AG10803 (cell line): Measurements from ENCODE around the gene KIFC3.

Experiments
- DNase-seq: peaks from one replicate; pipeline ENCODE4 v3.0.0; 2010; ENCODE audit warnings: low read depth
- H3K4me3 ChIP-seq: 2 replicates; pipeline ENCODE4 v1.5.1; 2011; ENCODE audit warnings: mild to moderate bottlenecking, low read length, control low read depth
- CTCF ChIP-seq: conservative IDR thresholded peaks from 2 replicates; pipeline ENCODE4 v1.5.1; 2011; ENCODE audit warnings: mild to moderate bottlenecking, low read length, control low read depth, inconsistent platforms

The KIFC3 gene

GRCh38 chr16:57709663-57710062 lies 92.6 kb downstream of the KIFC3 start:
- no peak for TF ChIP-seq CTCF
- DNase-seq = no peak
- no peak overlapping the region for H3K4me3 ChIP-seq
